GM18520 (cell line): ENCODE results near the gene KIN.
"Not testable (repeated sequence)": the region's sequence is repeated elsewhere in the genome, so short reads cannot be mapped to it uniquely, and the experiment has no call there.

Experiments
- ATAC-seq: cut with Tn5 transposase; IDR thresholded peaks from one replicate; pipeline ENCODE4 v1.9.1; 2021; ENCODE audit not compliant: unreplicated experiment

Gene KIN

GRCh38 chr10:7738536-7739407, 49.0 kb downstream of the KIN start:
- ATAC-seq = no peak

- no peak for ATAC-seq
Observed at GRCh38 chr10:7734821-7735220, 53.0 kb downstream of the KIN start.

- no peak for ATAC-seq
Observed at GRCh38 chr10:7722927-7723529, 64.8 kb downstream of the KIN start.

- ATAC-seq = no peak
Observed at GRCh38 chr10:7720478-7720877, 67.3 kb downstream of the KIN start.

GRCh38 chr10:7718685-7719084, 69.1 kb downstream of the KIN start:
- no peak for ATAC-seq

- ATAC-seq = no peak
Observed at GRCh38 chr10:7717767-7718166, 70.0 kb downstream of the KIN start.

- no peak for ATAC-seq
Observed at GRCh38 chr10:7715515-7715914, 72.3 kb downstream of the KIN start.

- ATAC-seq = not testable (repeated sequence)
Observed at GRCh38 chr10:7711075-7711474, 76.7 kb downstream of the KIN start.

GRCh38 chr10:7710446-7710845, 77.3 kb downstream of the KIN start:
- ATAC-seq = no peak

- ATAC-seq = no peak
Observed at GRCh38 chr10:7708832-7709231, 79.0 kb downstream of the KIN start.

GRCh38 chr10:7707858-7708622, 79.8 kb downstream of the KIN start:
- ATAC-seq = no peak

GRCh38 chr10:7707102-7707501, 80.7 kb downstream of the KIN start:
- no peak for ATAC-seq

GRCh38 chr10:7706534-7707073, 81.2 kb downstream of the KIN start:
- ATAC-seq = no peak

GRCh38 chr10:7705341-7705740, 82.5 kb downstream of the KIN start:
- ATAC-seq = no peak

- no peak for ATAC-seq
Observed at GRCh38 chr10:7704071-7705016, 83.4 kb downstream of the KIN start.

GRCh38 chr10:7703140-7703539, 84.7 kb downstream of the KIN start, which contains the start of gene ITIH2:
ITIH2 (plus strand) TSS chr10:7703316; CDS start chr10:7703435, 119 bp downstream.
- ATAC-seq = no peak

GRCh38 chr10:7702288-7702812, 85.4 kb downstream of the KIN start:
- ATAC-seq = no peak

- no peak for ATAC-seq
Observed at GRCh38 chr10:7701158-7701742, 86.5 kb downstream of the KIN start.
